GM23248 (cell line): Measurements from ENCODE around the gene ZC3H7A. TPM values are rescaled to one million over a fixed set of nuclear protein-coding genes. Genes with fewer than 3 reads are reported as not detected.

Source experiments
- DNase-seq: peaks from one replicate; pipeline ENCODE4 v3.0.0-alpha.2; 2015
- H2AFZ ChIP-seq: fragments of 200-600 bp; sonication (generic); 2 replicates; pipeline ENCODE4 v1.6.1; 2016; ENCODE audit warnings: antibody characterized with exemption
- H3F3A ChIP-seq: fragments of 200-600 bp; sonication (generic); 2 replicates; pipeline ENCODE4 v1.6.1; 2016; ENCODE audit warnings: mild to moderate bottlenecking, antibody characterized with exemption, mixed run types; ENCODE audit not compliant: insufficient read depth
- H3K27ac ChIP-seq: fragments of 200-600 bp; sonication (generic); 2 replicates; pipeline ENCODE4 v1.5.1; 2016; ENCODE audit warnings: mild to moderate bottlenecking
- H3K27me3 ChIP-seq: fragments of 200-600 bp; sonication (generic); replicated peaks from 2 replicates; pipeline ENCODE4 v1.6.1; 2016; ENCODE audit warnings: mild to moderate bottlenecking; ENCODE audit not compliant: insufficient read depth
- H3K36me3 ChIP-seq: fragments of 200-600 bp; sonication (generic); 2 replicates; pipeline ENCODE4 v1.6.1; 2016; ENCODE audit warnings: low read depth, mild to moderate bottlenecking
- H3K4me1 ChIP-seq: fragments of 200-600 bp; sonication (generic); 2 replicates; pipeline ENCODE4 v1.6.1; 2016; ENCODE audit warnings: mild to moderate bottlenecking; ENCODE audit not compliant: insufficient read depth
- H3K4me2 ChIP-seq: fragments of 200-600 bp; sonication (generic); one replicate; pipeline ENCODE4 v1.6.1; 2016; ENCODE audit warnings: mild to moderate bottlenecking; ENCODE audit not compliant: unreplicated experiment
- H3K4me3 ChIP-seq: fragments of 200-600 bp; sonication (generic); 2 replicates; pipeline ENCODE4 v1.5.1; 2016; ENCODE audit warnings: mild to moderate bottlenecking
- H3K79me2 ChIP-seq: fragments of 200-600 bp; sonication (generic); 2 replicates; pipeline ENCODE4 v1.6.1; 2016; ENCODE audit warnings: mild to moderate bottlenecking; ENCODE audit not compliant: insufficient read depth
- H3K9ac ChIP-seq: fragments of 200-600 bp; sonication (generic); 2 replicates; pipeline ENCODE4 v1.6.1; 2016; ENCODE audit warnings: mild to moderate bottlenecking
- H3K9me2 ChIP-seq: fragments of 200-600 bp; sonication (generic); 2 replicates; pipeline ENCODE4 v1.6.1; 2016; ENCODE audit warnings: mixed run types, mild to moderate bottlenecking, moderate library complexity; ENCODE audit not compliant: insufficient read depth
- H3K9me3 ChIP-seq: fragments of 200-600 bp; sonication (generic); one replicate; pipeline ENCODE4 v1.6.1; 2017; ENCODE audit warnings: low read depth
- H4K20me1 ChIP-seq: fragments of 200-600 bp; sonication (generic); 2 replicates; pipeline ENCODE4 v1.6.0; 2016; ENCODE audit not compliant: insufficient read depth
- EZH2 ChIP-seq: fragments of 200-600 bp; sonication (generic); IDR thresholded peaks from 2 replicates; pipeline ENCODE4 v1.6.1; 2018; ENCODE audit warnings: antibody characterized with exemption, mild to moderate bottlenecking; ENCODE audit not compliant: insufficient read depth, poor library complexity, severe bottlenecking
- EZH2phosphoT487 ChIP-seq: fragments of 200-600 bp; sonication (generic); IDR thresholded peaks from 2 replicates; pipeline ENCODE4 v1.6.1; 2018; ENCODE audit warnings: antibody characterized with exemption, moderate library complexity, mild to moderate bottlenecking, low read depth; ENCODE audit not compliant: insufficient read depth
- WGBS, 2 experiments: methylation state at CpG; one replicate each; pipeline ENCODE4 v1.1.6; 2015 to 2017; ENCODE audit warnings: low lambda C conversion rate in 2 of 2, low coverage in 1 of 2; ENCODE audit errors: missing lambda C conversion rate in 2 of 2; 5-methylcytosine and 5-hydroxymethylcytosine counted together
- in situ Hi-C: fragments of 300-500 bp; cut with MboI; formaldehyde crosslinking; loops from 2 replicates; pipeline ENCODE4 v1.15.0; 2020
- polyA plus RNA-seq: library from polyadenylated mRNA; unstranded; fragments of >200 nt; fragmentation: Nextera tagmentation; extraction: Ambion mirVana; gene quantifications from 2 replicates; pipeline ENCODE4 v1.2.1, GENCODE V29; 2016
- total RNA-seq: library from RNA; depleted of rRNA; stranded (reverse); fragments of >200 nt; shearing (Covaris generic); gene quantifications from 2 replicates; pipeline ENCODE4 v1.2.3, GENCODE V29; 2014

Gene ZC3H7A
- total and polyA plus RNA-seq, 2 experiments from 2014 or later = 33.6 to 48.0 TPM

- H3K9me3 ChIP-seq = no peaks in the 10 kb centered on the region
- H3K36me3 ChIP-seq = peaks cover 33% of the 10 kb centered on the region
- no peak for TF ChIP-seq EZH2phosphoT487
- no peak for TF ChIP-seq EZH2
- no peaks in the 10 kb centered on the region for H3K9me2 ChIP-seq
- H4K20me1 ChIP-seq = peaks cover 8% of the 10 kb centered on the region; the same call in 1 of the 2 replicates
- no peak overlapping the region for H2AFZ ChIP-seq
- H3F3A ChIP-seq = peaks cover 15% of the 10 kb centered on the region; the same call in 1 of the 2 replicates
- peaks cover 8% of the 10 kb centered on the region for H3K4me1 ChIP-seq
- 80 to 83% methylated on average over 8 of the region's 8 CpGs for WGBS, 2 experiments
- H3K79me2 ChIP-seq = peaks cover 99% of the 10 kb centered on the region
- H3K9ac ChIP-seq = no peak overlapping the region
- H3K27me3 ChIP-seq = no peaks in the 10 kb centered on the region
- H3K27ac ChIP-seq = no peak overlapping the region
- no peak overlapping the region for H3K4me3 ChIP-seq
- in situ Hi-C loops = no loop called here
- no peak for DNase-seq
- no peak overlapping the region for H3K4me2 ChIP-seq
Observed at GRCh38 chr16:11735787-11736186, 61.3 kb downstream of the ZC3H7A start.

- 68 to 72% methylated on average over 6 of the region's 6 CpGs for WGBS, 2 experiments
- H3K27me3 ChIP-seq = no peaks in the 10 kb centered on the region
- no peak overlapping the region for H3K27ac ChIP-seq
- no peaks in the 10 kb centered on the region for H3K9me3 ChIP-seq
- no peak for DNase-seq
- H3K9ac ChIP-seq = no peak overlapping the region
- 0 out of 2 replicates have a peak, but pooled peaks cover 3% of the 10 kb centered on the region for H4K20me1 ChIP-seq
- in situ Hi-C loops = no loop called here
- H3K79me2 ChIP-seq = peaks cover 99% of the 10 kb centered on the region
- H3K9me2 ChIP-seq = no peaks in the 10 kb centered on the region
- no peaks in the 10 kb centered on the region for H3K4me1 ChIP-seq
- no peak overlapping the region for H2AFZ ChIP-seq
- H3F3A ChIP-seq = 0 out of 2 replicates have a peak, but pooled peaks cover 10% of the 10 kb centered on the region
- H3K4me2 ChIP-seq = no peak overlapping the region
- TF ChIP-seq EZH2 (no peak), EZH2phosphoT487 (no peak)
- no peak overlapping the region for H3K4me3 ChIP-seq
- H3K36me3 ChIP-seq = peaks cover 42% of the 10 kb centered on the region
Observed at GRCh38 chr16:11734653-11735043, 62.4 kb downstream of the ZC3H7A start.

- H3K4me1 ChIP-seq = no peaks in the 10 kb centered on the region
- H4K20me1 ChIP-seq = 0 out of 2 replicates have a peak, but pooled peaks cover 3% of the 10 kb centered on the region
- no peak for DNase-seq
- no peaks in the 10 kb centered on the region for H3K9me3 ChIP-seq
- no peak overlapping the region for H3K4me2 ChIP-seq
- H3K27ac ChIP-seq = no peak overlapping the region
- H3K36me3 ChIP-seq = peaks cover 47% of the 10 kb centered on the region
- H2AFZ ChIP-seq = no peak overlapping the region
- 0 out of 2 replicates have a peak, but pooled peaks cover 10% of the 10 kb centered on the region for H3F3A ChIP-seq
- no peaks in the 10 kb centered on the region for H3K27me3 ChIP-seq
- 75 to 78% methylated on average over 3 of the region's 3 CpGs for WGBS, 2 experiments
- TF ChIP-seq EZH2 (no peak), EZH2phosphoT487 (no peak)
- no peak overlapping the region for H3K9ac ChIP-seq
- peaks cover 99% of the 10 kb centered on the region for H3K79me2 ChIP-seq
- no peaks in the 10 kb centered on the region for H3K9me2 ChIP-seq
- in situ Hi-C loops = no loop called here
- H3K4me3 ChIP-seq = no peak overlapping the region
Observed at GRCh38 chr16:11734025-11734652, 62.9 kb downstream of the ZC3H7A start.

GRCh38 chr16:11731222-11731621 is 65.8 kb downstream of the ZC3H7A start:
- no peak for DNase-seq
- in situ Hi-C loops = no loop called here
- Histone ChIP-seq H3F3A (peaks cover 8% of the 10 kb centered on the region; the same call in 1 of the 2 replicates), H2AFZ (no peak overlapping the region), H4K20me1 (0 out of 2 replicates have a peak, but pooled peaks cover 3% of the 10 kb centered on the region), H3K4me3 (no peak overlapping the region), H3K4me1 (no peaks in the 10 kb centered on the region), H3K27me3 (no peaks in the 10 kb centered on the region), H3K9ac (no peak overlapping the region), H3K27ac (no peak overlapping the region), H3K9me2 (no peaks in the 10 kb centered on the region), H3K4me2 (no peak overlapping the region), H3K9me3 (no peaks in the 10 kb centered on the region), H3K36me3 (peaks cover 61% of the 10 kb centered on the region), H3K79me2 (peaks cover 97% of the 10 kb centered on the region)
- 84% methylated on average over 3 of the region's 3 CpGs for WGBS, 2 experiments
- no peak for TF ChIP-seq EZH2phosphoT487
